ENCODE measurements around the gene AGR2.

- TF ChIP-seq EZH2 (IDR thresholded peaks at IDR 0.05; ENCODE audit: borderline replicate concordance, low read depth, low read length, severe bottlenecking) (no peak), CTCF (IDR thresholded peaks at IDR 0.05; ENCODE audit: borderline replicate concordance, extremely low read depth, low read length, poor library complexity, severe bottlenecking) (no peak)
These were observed 39.4 kb downstream of the AGR2 start for GRCh38 chr7:16765436-16765859.

Measured in DND-41 (cell line).